HepG2 (cell line): ENCODE results near the gene KLF16. TPM values are rescaled to one million over a fixed set of nuclear protein-coding genes. Genes with fewer than 3 reads are reported as not detected.
A peak's percentile ranks its signal among the peaks of the same experiment; 100 is the strongest.

Source experiments
- DNMT3B ChIP-seq: conservative IDR thresholded peaks from 2 replicates; pipeline ENCODE4 v1.6.1; 2016; ENCODE audit warnings: missing biosample characterization, control low read depth
- FOXO4 ChIP-seq: sonication (generic); formaldehyde crosslinking; conservative IDR thresholded peaks from 2 replicates; pipeline ENCODE4 v1.8.1; 2023; ENCODE audit warnings: missing genetic modification reagents
- HNRNPLL ChIP-seq: fragments of 200-400 bp; formaldehyde crosslinking; IDR thresholded peaks from 2 replicates; pipeline ENCODE4 v1.6.1; 2017; ENCODE audit warnings: mild to moderate bottlenecking, low read depth, low read length; ENCODE audit not compliant: poor library complexity, severe bottlenecking
- LCORL ChIP-seq, 2 experiments: fragments of 450-650 bp in 1 of 2; sonication (generic) in 1 of 2; formaldehyde crosslinking in 1 of 2; IDR thresholded peaks; 2 replicates each; pipeline versions ENCODE4 v1.5.0 to v1.6.1; 2017 to 2020; ENCODE audit warnings: antibody characterized with exemption in 1 of 2, missing genetic modification reagents in 1 of 2
- MXD4 ChIP-seq: IDR thresholded peaks from 2 replicates; pipeline ENCODE4 v1.6.1; 2016; ENCODE audit warnings: mild to moderate bottlenecking, missing biosample characterization, missing genetic modification reagents
- NR0B2 ChIP-seq: sonication (generic); formaldehyde crosslinking; IDR thresholded peaks from 2 replicates; pipeline ENCODE4 v1.4.0; 2020; ENCODE audit warnings: mild to moderate bottlenecking, missing genetic modification reagents
- NR2F6 ChIP-seq, 2 experiments: IDR thresholded peaks; 2 replicates each; pipeline ENCODE4 v1.6.1; 2016; ENCODE audit warnings: antibody characterized with exemption in 1 of 2, mild to moderate bottlenecking in 1 of 2
- PCBP1 ChIP-seq: fragments of 200-400 bp; formaldehyde crosslinking; IDR thresholded peaks from 2 replicates; pipeline ENCODE4 v1.6.1; 2017; ENCODE audit warnings: mild to moderate bottlenecking, low read depth, low read length, borderline replicate concordance
- RFX5 ChIP-seq: IDR thresholded peaks from 2 replicates; pipeline ENCODE4 v1.6.1; 2011; ENCODE audit warnings: low read depth, low read length, improper control_type of control experiment
- SOX13 ChIP-seq, 3 experiments: fragments of 450-650 bp in 1 of 3; sonication (generic) in 1 of 3; formaldehyde crosslinking in 1 of 3; IDR thresholded peaks in 2 of 3; conservative IDR thresholded peaks in 1 of 3; 2 replicates each; pipeline versions ENCODE4 v1.5.0 to v1.6.1; 2016 to 2020; ENCODE audit warnings: antibody characterized with exemption in 1 of 3, mild to moderate bottlenecking in 1 of 3, missing compliant biosample characterization in 1 of 3, missing genetic modification reagents in 1 of 3, moderate library complexity in 1 of 3
- SP2 ChIP-seq: sonication (generic); formaldehyde crosslinking; IDR thresholded peaks from 2 replicates; pipeline ENCODE4 v1.5.1; 2020; ENCODE audit warnings: mild to moderate bottlenecking, missing genetic modification reagents
- ZFP82 ChIP-seq: sonication (generic); formaldehyde crosslinking; IDR thresholded peaks from 2 replicates; pipeline ENCODE4 v1.5.1; 2020; ENCODE audit warnings: mild to moderate bottlenecking, missing genetic modification reagents, borderline replicate concordance
- ZFYVE20 ChIP-seq: sonication (generic); formaldehyde crosslinking; IDR thresholded peaks from 2 replicates; pipeline ENCODE4 v1.8.0; 2023; ENCODE audit warnings: low read depth, mild to moderate bottlenecking, moderate library complexity, missing genetic modification reagents, borderline replicate concordance
- ZMAT3 ChIP-seq: sonication (generic); formaldehyde crosslinking; conservative IDR thresholded peaks from 2 replicates; pipeline ENCODE4 v1.7.0; 2021; ENCODE audit warnings: missing genetic modification reagents
- ZNF407 ChIP-seq: sonication (generic); formaldehyde crosslinking; IDR thresholded peaks from one replicate; pipeline ENCODE4 v1.5.1; 2020; ENCODE audit warnings: mild to moderate bottlenecking, missing genetic modification reagents; ENCODE audit errors: not compliant biosample characterization
- ZNF747 ChIP-seq: sonication (generic); formaldehyde crosslinking; IDR thresholded peaks from 2 replicates; pipeline ENCODE4 v1.8.1; 2023; ENCODE audit warnings: missing genetic modification reagents, mild to moderate bottlenecking, borderline replicate concordance
- ZNF788 ChIP-seq: sonication (generic); formaldehyde crosslinking; IDR thresholded peaks from 2 replicates; pipeline ENCODE4 v1.5.0; 2020; ENCODE audit warnings: mild to moderate bottlenecking, missing genetic modification reagents, borderline replicate concordance
- ZSCAN22 ChIP-seq: sonication (generic); formaldehyde crosslinking; IDR thresholded peaks from 2 replicates; pipeline ENCODE4 v1.4.0; 2020; ENCODE audit warnings: mild to moderate bottlenecking, missing genetic modification reagents
- polyA plus RNA-seq, 8 experiments: library from polyadenylated mRNA; depleted of rRNA in 3 of 8; stranded (reverse) in 7 of 8; unstranded in 1 of 8; fragments of >200 nt; fragmentation: Illumina TruSeq in 4 of 8; extraction: Trizol in 4 of 8; gene quantifications; 2 replicates each; pipeline versions ENCODE4 v1.2.1 to v1.2.3, GENCODE V29; 2011 to 2016; ENCODE audit warnings: low read depth in 4 of 8, missing spikeins in 1 of 8, mixed read lengths in 1 of 8; ENCODE audit not compliant: insufficient read depth in 1 of 8
- total RNA-seq, 5 experiments: library from RNA; depleted of rRNA; stranded (reverse); fragments of >200 nt; fragmentation: Illumina TruSeq; extraction: Trizol; gene quantifications; 2 replicates each; pipeline ENCODE4 v1.2.3, GENCODE V29; 2016; ENCODE audit warnings: low read depth in 1 of 5

Gene KLF16
- total and polyA plus RNA-seq, 2 of the 13 experiments (the other 11 are each of a cell fraction or from before 2014, with no cell fraction given), result 3.5 to 6.7 TPM

GRCh38 chr19:1848399-1849131, 14.8 kb downstream of the KLF16 start, which contains the start of gene REXO1 (continued):
- TF ChIP-seq SOX13 (IDR thresholded peaks at IDR 0.05), result no peak
- TF ChIP-seq SOX13 (CRISPR knock-in tag; conservative IDR thresholded peaks at IDR 0.05 in 1 of 2, IDR thresholded peaks at IDR 0.05 in 1 of 2), result no peak
- TF ChIP-seq ZNF407 (CRISPR knock-in tag), result no peak
- TF ChIP-seq DNMT3B, result no peak
- TF ChIP-seq ZNF747 (CRISPR knock-in tag), result peak; percentile 86; the same call in 1 of the 2 replicates
- no peak for TF ChIP-seq NR2F6 (IDR thresholded peaks at IDR 0.05)
- no peak for TF ChIP-seq NR2F6 (CRISPR knock-in tag; IDR thresholded peaks at IDR 0.05)
- 0 out of 2 replicates have a peak, but pooled peaks have one; percentile 12 for TF ChIP-seq MXD4 (CRISPR knock-in tag)
- TF ChIP-seq ZFP82 (CRISPR knock-in tag), result 0 out of 2 replicates have a peak, but pooled peaks have one; percentile 56
- TF ChIP-seq ZMAT3 (CRISPR knock-in tag), result no peak
- TF ChIP-seq PCBP1, result no peak
- TF ChIP-seq FOXO4 (CRISPR knock-in tag), result no peak
- no peak for TF ChIP-seq NR0B2 (CRISPR knock-in tag)
- no peak for TF ChIP-seq LCORL (IDR thresholded peaks at IDR 0.05)
- 0 out of 2 replicates have a peak, but pooled peaks have one; percentile 26 for TF ChIP-seq LCORL (CRISPR knock-in tag; IDR thresholded peaks at IDR 0.05)
- TF ChIP-seq ZNF788 (CRISPR knock-in tag), result peak; percentile 70; the same call in 1 of the 2 replicates
- no peak for TF ChIP-seq SP2 (CRISPR knock-in tag)
- no peak for TF ChIP-seq RFX5
- peak; percentile 47 for TF ChIP-seq HNRNPLL
- 0 out of 2 replicates have a peak, but pooled peaks have one; percentile 16 for TF ChIP-seq ZFYVE20 (CRISPR knock-in tag)
- no peak for TF ChIP-seq ZSCAN22 (CRISPR knock-in tag)
